ENCODE results near the gene LRRFIP2.
A peak's percentile ranks its signal among the peaks of the same experiment; 100 is the strongest.
"Not testable (repeated sequence)": the region's sequence is repeated elsewhere in the genome, so short reads cannot be mapped to it uniquely, and the experiment has no call there.

Gene LRRFIP2

GRCh38 chr3:37189109-37189508, 14.7 kb upstream of the LRRFIP2 start:
- DNase-seq: no peak

DNA sequence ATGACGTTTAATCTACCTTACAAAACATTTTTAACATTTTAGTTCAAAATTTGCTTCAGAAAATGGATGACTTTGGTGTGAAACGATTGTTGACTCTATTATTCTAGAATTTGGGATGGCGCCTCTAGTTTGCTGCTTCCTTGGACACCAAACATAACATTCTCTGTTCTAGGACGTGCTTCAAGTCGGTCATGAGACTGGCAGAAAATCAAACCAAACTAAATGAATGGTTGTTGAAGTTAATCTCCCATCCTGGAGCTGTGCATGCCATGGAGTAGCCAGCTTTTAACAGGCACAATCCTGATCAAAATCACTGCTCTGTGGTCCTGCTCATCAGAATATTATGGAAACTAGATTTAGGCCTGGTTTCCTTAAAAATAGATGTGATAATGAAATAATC, 9.6 kb upstream of the LRRFIP2 start:
- no peak for DNase-seq

- DNase-seq: peak; percentile 95
Measured at GRCh38 chr3:37183375-37183831, 9.0 kb upstream of the LRRFIP2 start.

- DNase-seq: no peak
Measured at GRCh38 chr3:37182816-37183215, 8.4 kb upstream of the LRRFIP2 start.

- no peak for DNase-seq
Measured at GRCh38 chr3:37181756-37182155, 7.4 kb upstream of the LRRFIP2 start.

GRCh38 chr3:37179144-37179967, 5.0 kb upstream of the LRRFIP2 start:
- no peak for DNase-seq

- DNase-seq: no peak
Measured at GRCh38 chr3:37173806-37174205, 576 bp downstream of the LRRFIP2 start.

GRCh38 chr3:37171144-37171543, 3.2 kb downstream of the LRRFIP2 start:
- no peak for DNase-seq

DNA sequence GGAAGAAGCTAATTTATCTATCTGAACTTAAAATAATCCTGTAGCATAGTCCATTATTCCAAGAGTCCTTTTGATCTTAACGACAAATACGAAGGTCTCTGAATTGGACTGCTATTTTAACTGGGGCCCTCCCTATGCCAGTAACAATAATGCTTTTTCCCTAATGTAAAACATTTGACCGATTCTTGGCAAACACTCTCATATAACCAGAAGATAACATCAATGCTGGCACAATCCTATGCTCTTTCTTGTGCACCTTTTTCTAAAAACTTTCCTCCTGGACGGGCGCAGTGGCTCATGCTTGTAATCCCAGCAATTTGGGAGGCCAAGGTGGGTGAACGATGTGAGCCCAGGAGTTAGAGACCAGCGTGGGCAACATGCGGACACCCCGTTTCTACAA, 3.9 kb downstream of the LRRFIP2 start:
- DNase-seq: no peak

- DNase-seq: no peak
Measured at GRCh38 chr3:37170060-37170459, 4.3 kb downstream of the LRRFIP2 start.

- no peak for DNase-seq
Measured at GRCh38 chr3:37168896-37169295, 5.5 kb downstream of the LRRFIP2 start.

- peak; percentile 91 for DNase-seq
Measured at GRCh38 chr3:37163262-37164015, 10.9 kb downstream of the LRRFIP2 start.

DNA sequence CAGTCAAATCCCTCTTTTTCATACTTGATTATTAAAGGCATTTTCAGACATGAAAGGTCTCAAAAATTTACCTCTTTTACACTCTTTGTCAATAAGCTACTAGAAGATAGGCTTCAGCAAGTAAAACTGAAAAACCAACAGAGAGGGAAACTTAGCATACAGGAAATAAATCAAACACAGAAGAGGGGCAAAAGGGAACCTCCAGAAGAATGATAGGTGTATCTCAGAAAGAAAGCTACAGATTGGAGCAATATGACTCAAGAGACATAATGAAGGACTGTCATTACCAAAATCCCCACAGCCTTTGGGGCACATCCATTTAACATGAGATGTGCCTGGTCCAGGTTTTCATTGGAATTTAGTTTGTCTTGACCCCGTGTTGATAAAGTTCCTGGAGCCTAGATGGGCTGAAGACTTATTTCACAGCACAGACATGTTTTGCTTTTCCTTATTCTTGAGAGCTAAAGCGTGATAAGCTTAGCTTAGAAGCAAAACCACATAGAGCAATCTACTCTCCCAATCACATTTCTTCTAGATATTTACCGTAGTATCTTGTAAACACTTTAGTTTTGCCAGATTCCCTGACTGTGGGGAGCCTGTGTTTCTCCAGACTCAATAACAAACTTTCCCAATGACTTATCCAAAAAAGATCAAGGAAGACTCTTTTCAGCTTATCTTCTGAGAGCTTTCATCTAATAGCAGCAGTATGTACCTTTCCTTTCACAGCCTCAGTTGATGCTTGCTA, 11.7 kb downstream of the LRRFIP2 start:
- DNase-seq: no peak

- peak; percentile 63 for DNase-seq
Measured at GRCh38 chr3:37161351-37161750, 13.0 kb downstream of the LRRFIP2 start.

- DNase-seq: no peak
Measured at GRCh38 chr3:37155782-37156181, 18.6 kb downstream of the LRRFIP2 start.

GRCh38 chr3:37154668-37155314, 19.6 kb downstream of the LRRFIP2 start:
- no peak for DNase-seq

DNA sequence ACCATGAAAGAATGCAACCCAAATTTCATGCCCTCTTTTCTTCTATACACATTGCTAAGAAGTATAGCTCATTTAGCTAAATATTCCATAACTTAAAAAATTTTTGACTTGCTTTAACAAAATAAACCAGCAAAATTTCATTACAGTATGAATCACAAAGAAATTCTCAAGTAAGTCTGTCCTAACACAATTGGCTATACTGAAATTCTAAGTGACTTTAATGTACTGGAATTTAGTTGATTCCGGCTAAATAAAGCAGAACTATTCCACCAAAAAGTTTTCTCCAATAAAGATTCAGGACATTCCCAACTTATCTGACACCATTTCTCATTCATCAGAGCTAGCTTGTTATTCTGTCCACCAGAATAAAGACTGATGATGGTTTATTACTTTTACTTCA, 23.8 kb downstream of the LRRFIP2 start:
- no peak for DNase-seq

DNA sequence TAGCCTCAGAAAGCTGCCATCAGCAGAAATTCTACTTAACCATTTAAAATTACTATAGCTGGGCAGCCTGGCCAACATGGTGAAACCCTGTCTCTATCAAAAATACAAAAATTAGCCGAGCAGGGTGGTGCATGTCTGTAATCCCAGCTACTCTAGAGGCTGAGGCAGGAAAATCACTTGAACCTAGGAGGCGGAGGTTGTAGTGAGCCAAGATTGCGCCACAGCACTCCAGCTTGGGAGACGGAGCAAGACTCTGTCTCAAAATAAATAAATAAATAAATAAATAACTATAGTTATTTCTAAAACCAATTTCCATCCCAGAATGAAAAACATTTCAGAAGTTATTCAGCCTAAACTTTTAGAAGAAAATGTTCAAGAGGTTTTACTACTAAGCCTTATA, 25.1 kb downstream of the LRRFIP2 start:
- DNase-seq: no peak

GRCh38 chr3:37148208-37148607, 26.2 kb downstream of the LRRFIP2 start:
- DNase-seq: no peak

DNA sequence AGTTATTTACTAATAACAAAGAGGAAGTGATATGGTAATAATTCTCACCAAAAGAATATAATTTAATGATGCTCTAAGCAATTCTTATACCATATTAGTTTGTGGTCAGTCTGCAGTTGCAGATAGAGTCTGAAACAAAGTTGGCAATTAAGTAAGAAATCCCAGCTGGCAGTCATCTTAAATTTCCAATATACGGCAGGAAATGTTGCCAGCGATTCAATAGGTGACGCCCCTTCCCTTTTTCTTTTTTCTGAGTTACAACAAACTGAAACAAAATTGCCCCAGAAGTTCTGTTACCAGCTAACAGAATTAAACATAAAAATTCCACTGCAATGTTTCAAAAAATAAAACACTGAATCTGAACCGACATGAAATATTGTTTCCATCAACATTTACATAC, 26.7 kb downstream of the LRRFIP2 start:
- DNase-seq: no peak

- not testable (repeated sequence) for DNase-seq
Measured at GRCh38 chr3:37146927-37147326, 27.5 kb downstream of the LRRFIP2 start.

DNA sequence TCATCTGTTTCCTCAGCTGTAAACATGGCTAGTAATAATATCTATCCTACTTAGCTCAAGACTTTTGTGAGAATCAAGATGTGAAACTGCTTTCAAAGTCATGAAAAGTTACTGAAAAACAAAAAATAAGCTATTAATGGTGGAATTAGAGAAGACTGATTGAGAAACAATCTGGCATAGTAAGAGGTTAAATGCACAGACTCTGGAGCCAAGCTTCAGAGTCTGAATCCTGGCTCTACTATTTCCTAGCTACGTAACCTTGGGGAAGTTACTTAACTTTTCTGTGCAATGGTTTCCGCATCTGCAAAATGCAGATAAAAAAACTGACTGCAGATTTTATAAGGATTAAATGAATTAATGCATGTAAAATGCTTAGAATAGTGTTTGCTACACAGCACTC, 28.8 kb downstream of the LRRFIP2 start:
- DNase-seq: no peak

GRCh38 chr3:37144806-37145205, 29.6 kb downstream of the LRRFIP2 start:
- no peak for DNase-seq

All from fibroblast of skin of scalp (primary cell).